Kidney epithelial cell (primary cell): ENCODE measurements around the gene WDR72. TPM values are rescaled to one million over a fixed set of nuclear protein-coding genes. Genes with fewer than 3 reads are reported as not detected.

ENCODE experiments used
- DNase-seq: peaks from one replicate; pipeline ENCODE4 v3.0.0-alpha.2; 2010; ENCODE audit warnings: low read depth
- H3K27me3 ChIP-seq: 2 replicates; pipeline ENCODE4 v1.6.0; 2011; ENCODE audit warnings: low read length; ENCODE audit not compliant: control insufficient read depth, insufficient read depth
- H3K36me3 ChIP-seq: 2 replicates; pipeline ENCODE4 v1.5.1; 2011; ENCODE audit warnings: low read length; ENCODE audit not compliant: control insufficient read depth, insufficient read depth
- H3K4me3 ChIP-seq: 2 replicates; pipeline ENCODE4 v1.5.1; 2011; ENCODE audit warnings: low read depth, mild to moderate bottlenecking, control low read depth, low read length
- CTCF ChIP-seq: IDR thresholded peaks from 2 replicates; pipeline ENCODE4 v1.5.1; 2011; ENCODE audit warnings: mild to moderate bottlenecking, moderate library complexity, low read length, control low read depth, inconsistent platforms; ENCODE audit not compliant: insufficient read depth, poor library complexity, severe bottlenecking
- total RNA-seq: library from RNA; depleted of rRNA; stranded (reverse); fragments of >200 nt; gene quantifications from 2 replicates; pipeline ENCODE4 v1.2.3, GENCODE V29; 2015

WDR72 gene
- total RNA-seq, 1 donor from 2014 or later = 0.38 TPM

GRCh38 chr15:53525894-53526293 is 233.6 kb downstream of the WDR72 start:
- H3K4me3 ChIP-seq = no peak overlapping the region
- no peaks in the 10 kb centered on the region for H3K36me3 ChIP-seq
- no peaks in the 10 kb centered on the region for H3K27me3 ChIP-seq
- TF ChIP-seq CTCF = no peak
- DNase-seq = no peak

GRCh38 chr15:53522991-53523390 is 236.5 kb downstream of the WDR72 start:
- no peak overlapping the region for H3K4me3 ChIP-seq
- no peaks in the 10 kb centered on the region for H3K36me3 ChIP-seq
- no peaks in the 10 kb centered on the region for H3K27me3 ChIP-seq
- TF ChIP-seq CTCF = no peak
- DNase-seq = peak; percentile 38

GRCh38 chr15:53520996-53521395 is 238.5 kb downstream of the WDR72 start:
- Histone ChIP-seq H3K4me3 (no peak overlapping the region), H3K36me3 (no peaks in the 10 kb centered on the region), H3K27me3 (no peaks in the 10 kb centered on the region)
- TF ChIP-seq CTCF = no peak
- DNase-seq = no peak

GRCh38 chr15:53513431-53513830 is 246.0 kb downstream of the WDR72 start:
- no peaks in the 10 kb centered on the region for H3K27me3 ChIP-seq
- no peak overlapping the region for H3K4me3 ChIP-seq
- no peak for DNase-seq
- TF ChIP-seq CTCF = no peak
- no peaks in the 10 kb centered on the region for H3K36me3 ChIP-seq

GRCh38 chr15:53512029-53512428 is 247.4 kb downstream of the WDR72 start:
- Histone ChIP-seq H3K4me3 (no peak overlapping the region), H3K27me3 (no peaks in the 10 kb centered on the region), H3K36me3 (no peaks in the 10 kb centered on the region)
- DNase-seq = no peak
- no peak for TF ChIP-seq CTCF

- no peak for TF ChIP-seq CTCF
- Histone ChIP-seq H3K27me3 (no peaks in the 10 kb centered on the region), H3K36me3 (no peaks in the 10 kb centered on the region), H3K4me3 (no peak overlapping the region)
- no peak for DNase-seq
These were observed 248.3 kb downstream of the WDR72 start for GRCh38 chr15:53511175-53511574.
